ENCODE results near the gene XKR7.

- no peak for TF ChIP-seq CTCF (IDR thresholded peaks at IDR 0.05)
- TF ChIP-seq EZH2 (IDR thresholded peaks at IDR 0.05): no peak
- no peak for TF ChIP-seq EZH2phosphoT487 (IDR thresholded peaks at IDR 0.05)
These were observed 41.6 kb downstream of the XKR7 start for GRCh38 chr20:32009564-32009963.

Measured in neural progenitor cell (in vitro differentiated cells).